HepG2 (cell line): Measurements from ENCODE around the gene MSI2. TPM values are rescaled to one million over a fixed set of nuclear protein-coding genes. Genes with fewer than 3 reads are reported as not detected.

Experiments used
- ATAC-seq: fragments of 200-7000 bp; cut with Tn5 transposase; 3 replicates; pipeline ENCODE4 v1.9.1; 2020; ENCODE audit warnings: mild to moderate bottlenecking, moderate library complexity
- BruUV-seq: library from RNA; stranded (reverse); fragments of 400-500 nt; replicated peaks from 2 replicates; lab custom pipeline; 2021; lab: Mats Ljungman, UMichigan
- CTCF ChIA-PET: fragments of 300-600 bp; formaldehyde crosslinking; extraction: SDS; loops from one replicate; lab custom pipeline; 2021; ENCODE audit warnings: low total read pairs, inconsistent platforms, low intra/inter-chr PET ratio; lab: Yijun Ruan, JAX
- POLR2A ChIA-PET: fragments of 350-600 bp; sonication (Branson Sonifier 250); formaldehyde crosslinking; loops from one replicate; lab custom pipeline; 2020; ENCODE audit warnings: antibody characterized with exemption, inconsistent platforms; lab: Yijun Ruan, JAX
- DNase-seq: peaks from one replicate; pipeline ENCODE4 v3.0.0-alpha.2; 2015; ENCODE audit warnings: low spot score
- FAIRE-seq: peaks from 3 replicates; lab custom pipeline; 2011; peaks lifted over from hg19 to GRCh38; lab: Jason Lieb, UNC
- H2AFZ ChIP-seq: one replicate; pipeline ENCODE4 v1.6.1; 2011; ENCODE audit warnings: low read length, inconsistent platforms
- H3K27ac ChIP-seq: fragments of 300-600 bp; 3 replicates; pipeline ENCODE4 v1.8.0; 2011; ENCODE audit warnings: mixed run types, mild to moderate bottlenecking, mixed read lengths, low read length, inconsistent platforms; ENCODE audit not compliant: insufficient read depth; ENCODE audit errors: extremely low read length
- H3K27me3 ChIP-seq, 2 experiments: fragments of 200-600 bp in 1 of 2; 2 replicates in 1 of 2; 3 replicates in 1 of 2; pipeline versions ENCODE4 v1.6.0 to v1.8.0; 2011; ENCODE audit warnings: low read length in 2 of 2, mild to moderate bottlenecking in 2 of 2, moderate library complexity in 2 of 2, inconsistent platforms in 1 of 2; ENCODE audit not compliant: insufficient read depth in 2 of 2, control insufficient read depth in 1 of 2
- H3K36me3 ChIP-seq, 2 experiments: fragments of 200-600 bp in 1 of 2; replicated peaks in 1 of 2; 2 replicates in 1 of 2; 3 replicates in 1 of 2; pipeline versions ENCODE4 v1.5.1 to v1.8.0; 2011; ENCODE audit warnings: low read length in 2 of 2, inconsistent platforms in 1 of 2; ENCODE audit not compliant: insufficient read depth in 2 of 2, control insufficient read depth in 1 of 2
- H3K4me1 ChIP-seq: 2 replicates; pipeline ENCODE4 v1.5.1; 2012; ENCODE audit warnings: low read length, inconsistent platforms; ENCODE audit not compliant: insufficient read depth
- H3K4me2 ChIP-seq: 2 replicates; pipeline ENCODE4 v1.6.0; 2011; ENCODE audit warnings: low read depth, low read length, inconsistent platforms
- H3K4me3 ChIP-seq, 3 experiments: fragments of 200-600 bp in 1 of 3; sonication (generic), shearing (Covaris generic) in 1 of 3; replicated peaks in 1 of 3; 2 replicates each; pipeline ENCODE4 v1.5.1; 2011 to 2016; ENCODE audit warnings: low read length in 3 of 3, inconsistent platforms in 2 of 3, low read depth in 2 of 3, mild to moderate bottlenecking in 2 of 3, control low read depth in 1 of 3, mixed read lengths in 1 of 3; ENCODE audit not compliant: insufficient read depth in 1 of 3
- H3K79me2 ChIP-seq: one replicate; pipeline ENCODE4 v1.6.1; 2011; ENCODE audit warnings: low read length, inconsistent platforms; ENCODE audit not compliant: insufficient read depth
- H3K9ac ChIP-seq: 2 replicates; pipeline ENCODE4 v1.6.0; 2011; ENCODE audit warnings: mild to moderate bottlenecking, low read depth, low read length, inconsistent platforms; ENCODE audit not compliant: insufficient read depth
- H3K9me3 ChIP-seq: 2 replicates; pipeline ENCODE4 v1.5.1; 2012; ENCODE audit warnings: mild to moderate bottlenecking, low read length
- H4K20me1 ChIP-seq: 2 replicates; pipeline ENCODE4 v1.6.0; 2011; ENCODE audit warnings: inconsistent platforms, mild to moderate bottlenecking, low read length, moderate library complexity; ENCODE audit not compliant: insufficient read depth
- ADNP ChIP-seq: sonication (generic); formaldehyde crosslinking; IDR thresholded peaks from 2 replicates; pipeline ENCODE4 v1.4.0; 2020; ENCODE audit warnings: missing genetic modification reagents
- BORCS8-MEF2B ChIP-seq: sonication (generic); formaldehyde crosslinking; IDR thresholded peaks from 2 replicates; pipeline ENCODE4 v1.8.0; 2022; ENCODE audit warnings: mild to moderate bottlenecking, missing genetic modification reagents
- HMG20B ChIP-seq: conservative IDR thresholded peaks from 2 replicates; pipeline ENCODE4 v1.6.1; 2016; ENCODE audit warnings: missing genetic modification reagents, missing compliant biosample characterization
- HNF4A ChIP-seq: sonication (generic); formaldehyde crosslinking; IDR thresholded peaks from 2 replicates; pipeline ENCODE4 v1.4.0; 2020; ENCODE audit warnings: missing genetic modification reagents
- ZC3H4 ChIP-seq: sonication (generic); formaldehyde crosslinking; IDR thresholded peaks from 2 replicates; pipeline ENCODE4 v1.4.0; 2020; ENCODE audit warnings: missing genetic modification reagents, borderline replicate concordance
- ZNF24 ChIP-seq: fragments of 450-650 bp; IDR thresholded peaks from 2 replicates; pipeline ENCODE4 v1.6.1; 2017; ENCODE audit warnings: antibody characterized with exemption, mild to moderate bottlenecking
- WGBS: methylation state at CpG from one replicate; pipeline ENCODE4 v1.1.6; 2017; ENCODE audit warnings: low lambda C conversion rate; 5-methylcytosine and 5-hydroxymethylcytosine counted together
- in situ Hi-C: cut with HindIII; loops from 2 replicates; pipeline ENCODE4 v1.10.0; 2017; ENCODE audit warnings: low pct_unique_long_range_greater_than_20kb; ENCODE audit not compliant: extremely low pct_ligation_motif_present
- intact Hi-C: fragments of 100-400 bp; cut with micrococcal nuclease; formaldehyde crosslinking; loops from one replicate; pipeline ENCODE4 v1.10.0; 2022; ENCODE audit not compliant: unreplicated experiment
- polyA plus RNA-seq, 8 experiments: library from polyadenylated mRNA; depleted of rRNA in 3 of 8; stranded (reverse) in 7 of 8; unstranded in 1 of 8; fragments of >200 nt; fragmentation: Illumina TruSeq in 4 of 8; extraction: Trizol in 4 of 8; gene quantifications; 2 replicates each; pipeline versions ENCODE4 v1.2.1 to v1.2.3, GENCODE V29; 2011 to 2016; ENCODE audit warnings: low read depth in 4 of 8, missing spikeins in 1 of 8, mixed read lengths in 1 of 8; ENCODE audit not compliant: insufficient read depth in 1 of 8
- total RNA-seq, 5 experiments: library from RNA; depleted of rRNA; stranded (reverse); fragments of >200 nt; fragmentation: Illumina TruSeq; extraction: Trizol; gene quantifications; 2 replicates each; pipeline ENCODE4 v1.2.3, GENCODE V29; 2016; ENCODE audit warnings: low read depth in 1 of 5
- TF ChIP-seq, protein P1 (sequence below): sonication (generic); formaldehyde crosslinking; IDR thresholded peaks from 2 replicates; pipeline ENCODE4 v1.4.0; 2020; ENCODE audit warnings: mild to moderate bottlenecking, missing genetic modification reagents

MSI2 gene
- total and polyA plus RNA-seq, 2 of the 13 experiments (the other 11 are each of a cell fraction or from before 2014, with no cell fraction given): 77.5 to 78.4 TPM

DNA sequence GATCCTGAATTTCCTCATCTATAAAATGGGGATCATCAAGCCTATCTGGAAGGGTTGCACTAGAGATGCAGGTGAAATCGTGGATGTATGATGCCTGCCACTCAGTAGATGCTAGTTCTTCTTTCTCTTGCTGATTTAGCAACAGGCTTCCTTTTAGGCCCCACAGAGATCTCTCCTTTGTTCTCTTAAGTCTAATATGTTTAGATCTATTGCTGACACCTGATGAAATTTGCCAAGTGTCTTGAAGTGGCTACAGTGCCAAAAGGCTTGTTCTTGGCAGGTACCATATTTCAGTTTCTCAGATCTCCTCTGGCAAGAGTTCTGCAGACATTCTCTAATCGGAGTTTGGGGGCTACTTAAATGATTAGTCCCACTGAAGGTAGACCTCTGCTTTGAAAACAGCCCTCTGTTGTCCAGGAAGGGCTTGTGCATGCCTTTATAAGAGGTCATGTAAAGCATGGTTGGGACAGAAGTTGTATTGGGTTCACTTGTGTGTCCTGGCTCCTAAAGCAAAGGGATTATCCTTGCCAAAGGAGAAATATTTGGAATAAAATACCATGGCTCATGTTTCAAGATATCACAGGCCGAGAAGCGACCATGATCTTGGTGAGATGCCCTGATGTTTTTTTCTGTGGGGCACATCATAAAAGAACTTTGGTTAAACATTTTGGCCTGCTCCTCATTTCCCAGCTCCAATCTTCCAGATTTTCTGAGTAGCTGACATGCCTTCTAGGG, 234.0 kb downstream of the MSI2 start:
- in situ Hi-C loops: no loop called here
- intact Hi-C loops: no loop called here
- H2AFZ ChIP-seq: no peak overlapping the region
- 95% methylated on average over 4 of the region's 4 CpGs for WGBS
- H3K9me3 ChIP-seq: no peaks in the 10 kb centered on the region
- ATAC-seq (no peak), DNase-seq (no peak), FAIRE-seq (no peak)
- H3K36me3 ChIP-seq: peaks cover 8 to 19% of the 10 kb centered on the region in 2 experiments; a peak in 4 of 5 replicates
- TF ChIP-seq BORCS8-MEF2B (no peak), HMG20B (CRISPR knock-in tag) (no peak)
- no peak overlapping the region for H3K4me2 ChIP-seq
- POLR2A ChIA-PET: no interaction called here
- no peak overlapping the region for H3K9ac ChIP-seq
- peaks cover 2% of the 10 kb centered on the region for H3K79me2 ChIP-seq
- no peak overlapping the region for H3K4me3 ChIP-seq
- H3K27me3 ChIP-seq: no peaks in the 10 kb centered on the region
- H3K27ac ChIP-seq: no peak overlapping the region
- H3K4me1 ChIP-seq: no peaks in the 10 kb centered on the region
- CTCF ChIA-PET: no interaction called here
- no TSS peak for BruUV-seq
- H4K20me1 ChIP-seq: no peaks in the 10 kb centered on the region

DNA sequence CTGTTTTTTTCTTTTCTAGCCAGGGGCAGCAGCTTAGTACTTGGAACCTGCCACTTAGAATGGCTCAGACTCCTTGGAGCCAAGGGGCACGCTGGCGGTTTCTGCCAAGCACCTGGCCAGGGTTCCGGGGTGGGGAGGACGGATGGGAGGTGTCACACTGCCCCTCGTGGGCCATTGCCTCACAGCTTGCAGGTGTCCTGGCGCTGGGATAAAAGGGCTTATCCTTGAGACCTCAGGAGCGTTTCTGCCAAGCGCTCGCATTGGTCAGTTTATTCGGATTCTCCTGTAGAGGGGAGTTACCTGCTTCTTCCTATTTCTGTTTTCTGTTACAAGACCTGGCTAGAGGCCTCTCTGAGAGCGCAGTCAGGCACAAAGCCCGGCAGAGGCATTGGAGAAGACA, 234.6 kb downstream of the MSI2 start:
- Histone ChIP-seq H3K36me3 (peaks cover 6 to 19% of the 10 kb centered on the region in 2 experiments; a peak in 4 of 5 replicates), H3K4me2 (no peak overlapping the region), H3K27ac (no peak overlapping the region), H3K9ac (no peak overlapping the region), H3K4me3 (no peak overlapping the region), H4K20me1 (no peaks in the 10 kb centered on the region), H3K27me3 (no peaks in the 10 kb centered on the region), H3K79me2 (peaks cover 2% of the 10 kb centered on the region), H3K9me3 (no peaks in the 10 kb centered on the region), H3K4me1 (no peaks in the 10 kb centered on the region), H2AFZ (no peak overlapping the region)
- ChIA-PET CTCF (no interaction called here), POLR2A (no interaction called here)
- in situ Hi-C loops: no loop called here
- 89% methylated on average over 12 of the region's 12 CpGs for WGBS
- ATAC-seq: no peak
- no TSS peak for BruUV-seq
- FAIRE-seq: no peak
- DNase-seq: no peak
- intact Hi-C loops: no loop called here
- TF ChIP-seq ZNF24 (no peak), HNF4A (CRISPR knock-in tag) (no peak), ADNP (CRISPR knock-in tag) (no peak), ZC3H4 (no peak)
- TF ChIP-seq, protein P1, sequence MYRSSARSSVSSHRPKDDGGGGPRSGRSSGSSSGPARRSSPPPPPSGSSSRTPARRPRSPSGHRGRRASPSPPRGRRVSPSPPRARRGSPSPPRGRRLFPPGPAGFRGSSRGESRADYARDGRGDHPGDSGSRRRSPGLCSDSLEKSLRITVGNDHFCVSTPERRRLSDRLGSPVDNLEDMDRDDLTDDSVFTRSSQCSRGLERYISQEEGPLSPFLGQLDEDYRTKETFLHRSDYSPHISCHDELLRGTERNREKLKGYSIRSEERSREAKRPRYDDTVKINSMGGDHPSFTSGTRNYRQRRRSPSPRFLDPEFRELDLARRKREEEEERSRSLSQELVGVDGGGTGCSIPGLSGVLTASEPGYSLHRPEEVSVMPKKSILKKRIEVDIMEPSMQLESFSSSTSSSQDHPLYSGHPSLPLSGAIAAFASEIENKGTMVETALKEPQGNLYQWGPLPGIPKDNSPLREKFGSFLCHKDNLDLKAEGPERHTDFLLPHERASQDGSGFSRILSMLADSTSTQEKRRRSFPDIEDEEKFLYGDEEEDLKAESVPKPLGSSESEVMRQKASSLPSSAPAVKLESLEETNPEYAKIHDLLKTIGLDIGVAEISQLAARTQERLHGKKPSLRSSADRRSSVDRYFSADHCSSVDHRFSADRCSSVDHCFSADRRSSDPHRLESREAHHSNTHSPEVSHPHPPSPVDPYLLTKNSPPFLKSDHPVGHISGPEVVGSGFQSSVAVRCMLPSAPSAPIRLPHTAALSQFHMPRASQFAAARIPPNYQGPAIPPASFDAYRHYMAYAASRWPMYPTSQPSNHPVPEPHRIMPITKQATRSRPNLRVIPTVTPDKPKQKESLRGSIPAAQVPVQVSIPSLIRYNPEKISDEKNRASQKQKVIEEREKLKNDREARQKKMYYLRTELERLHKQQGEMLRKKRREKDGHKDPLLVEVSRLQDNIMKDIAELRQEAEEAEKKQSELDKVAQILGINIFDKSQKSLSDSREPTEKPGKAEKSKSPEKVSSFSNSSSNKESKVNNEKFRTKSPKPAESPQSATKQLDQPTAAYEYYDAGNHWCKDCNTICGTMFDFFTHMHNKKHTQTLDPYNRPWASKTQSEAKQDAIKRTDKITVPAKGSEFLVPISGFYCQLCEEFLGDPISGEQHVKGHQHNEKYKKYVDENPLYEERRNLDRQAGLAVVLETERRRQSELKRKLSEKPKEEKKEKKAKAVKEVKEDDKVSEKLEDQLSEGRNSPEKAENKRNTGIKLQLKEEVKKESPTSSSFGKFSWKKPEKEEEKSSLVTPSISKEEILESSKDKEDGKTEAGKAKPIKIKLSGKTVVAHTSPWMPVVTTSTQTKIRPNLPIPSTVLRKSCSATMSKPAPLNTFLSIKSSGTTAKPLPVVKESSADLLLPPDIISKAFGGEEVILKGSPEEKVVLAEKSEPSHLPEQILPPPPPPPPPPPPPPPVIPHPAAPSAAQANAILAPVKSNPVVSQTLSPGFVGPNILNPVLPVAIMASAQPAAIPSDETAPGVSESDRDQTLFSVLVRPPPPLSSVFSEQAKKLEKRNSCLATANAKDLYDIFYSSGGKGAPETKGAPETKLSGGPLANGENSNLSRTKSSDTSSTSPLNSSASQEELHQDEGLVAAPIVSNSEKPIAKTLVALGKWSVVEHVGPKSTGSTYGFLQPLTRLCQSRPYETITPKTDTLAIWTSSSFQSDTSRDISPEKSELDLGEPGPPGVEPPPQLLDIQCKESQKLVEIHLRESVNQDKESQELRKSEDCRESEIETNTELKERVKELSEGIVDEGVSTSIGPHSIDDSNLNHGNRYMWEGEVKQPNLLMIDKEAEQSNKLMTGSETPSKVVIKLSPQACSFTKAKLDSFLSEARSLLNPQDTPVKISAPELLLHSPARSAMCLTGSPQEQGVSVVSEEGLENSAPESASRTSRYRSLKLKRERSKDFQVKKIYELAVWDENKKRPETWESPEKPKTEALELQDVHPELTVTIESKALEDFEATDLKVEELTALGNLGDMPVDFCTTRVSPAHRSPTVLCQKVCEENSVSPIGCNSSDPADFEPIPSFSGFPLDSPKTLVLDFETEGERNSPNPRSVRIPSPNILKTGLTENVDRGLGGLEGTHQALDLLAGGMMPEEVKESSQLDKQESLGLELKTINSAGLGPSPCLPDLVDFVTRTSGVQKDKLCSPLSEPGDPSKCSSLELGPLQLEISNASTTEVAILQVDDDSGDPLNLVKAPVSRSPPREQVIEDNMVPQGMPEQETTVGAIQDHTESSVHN (CRISPR knock-in tag): no peak
